ENCODE measurements around the gene LKAAEAR1. TPM values are rescaled to one million over a fixed set of nuclear protein-coding genes. Genes with fewer than 3 reads are reported as not detected.
A peak's percentile ranks its signal among the peaks of the same experiment; 100 is the strongest.

The LKAAEAR1 gene
- total RNA-seq, 1 donor from 2014 or later, result not detected

DNA sequence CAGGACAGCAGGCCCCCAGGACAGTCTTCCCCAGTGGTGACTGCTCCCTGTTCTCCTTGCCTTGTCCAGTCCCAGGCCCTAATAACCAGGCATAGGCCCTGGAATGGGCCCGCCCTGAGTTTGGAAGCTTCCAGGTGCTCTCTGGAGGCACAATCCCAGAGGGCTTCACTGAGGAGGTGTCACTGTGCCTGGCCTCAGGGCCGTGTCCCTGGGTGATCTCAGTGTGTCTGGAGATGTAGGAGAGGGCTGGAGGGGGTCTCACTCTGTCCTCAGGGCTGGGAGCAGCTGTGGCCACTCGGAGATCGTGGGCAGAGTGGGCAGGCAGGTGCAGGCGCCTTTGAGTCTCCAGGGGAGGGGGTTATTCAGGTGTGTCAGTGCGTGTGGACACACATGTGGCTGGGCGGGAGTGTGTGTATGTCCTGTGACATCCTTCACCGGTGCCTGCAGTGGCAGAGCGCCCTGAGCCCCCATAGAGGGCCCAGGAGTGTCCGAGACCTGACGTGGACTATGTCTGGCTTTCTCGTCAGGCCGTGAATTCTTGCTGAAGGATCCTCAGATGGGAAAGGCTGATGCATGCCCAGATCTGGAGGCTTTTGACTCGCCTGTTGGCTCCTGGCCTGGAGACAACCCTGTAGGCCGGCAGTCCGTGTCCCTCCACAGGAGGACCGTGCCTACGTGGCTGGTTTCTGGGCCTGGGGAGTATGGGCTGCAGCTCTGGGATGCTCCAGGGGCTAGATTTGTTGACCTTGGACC, 28.7 kb upstream of the LKAAEAR1 start:
- intact Hi-C loops (cut with DNase I), result no loop called here
- DNase-seq (ENCODE audit: missing footprints) (no peak), ATAC-seq (no peak)

DNA sequence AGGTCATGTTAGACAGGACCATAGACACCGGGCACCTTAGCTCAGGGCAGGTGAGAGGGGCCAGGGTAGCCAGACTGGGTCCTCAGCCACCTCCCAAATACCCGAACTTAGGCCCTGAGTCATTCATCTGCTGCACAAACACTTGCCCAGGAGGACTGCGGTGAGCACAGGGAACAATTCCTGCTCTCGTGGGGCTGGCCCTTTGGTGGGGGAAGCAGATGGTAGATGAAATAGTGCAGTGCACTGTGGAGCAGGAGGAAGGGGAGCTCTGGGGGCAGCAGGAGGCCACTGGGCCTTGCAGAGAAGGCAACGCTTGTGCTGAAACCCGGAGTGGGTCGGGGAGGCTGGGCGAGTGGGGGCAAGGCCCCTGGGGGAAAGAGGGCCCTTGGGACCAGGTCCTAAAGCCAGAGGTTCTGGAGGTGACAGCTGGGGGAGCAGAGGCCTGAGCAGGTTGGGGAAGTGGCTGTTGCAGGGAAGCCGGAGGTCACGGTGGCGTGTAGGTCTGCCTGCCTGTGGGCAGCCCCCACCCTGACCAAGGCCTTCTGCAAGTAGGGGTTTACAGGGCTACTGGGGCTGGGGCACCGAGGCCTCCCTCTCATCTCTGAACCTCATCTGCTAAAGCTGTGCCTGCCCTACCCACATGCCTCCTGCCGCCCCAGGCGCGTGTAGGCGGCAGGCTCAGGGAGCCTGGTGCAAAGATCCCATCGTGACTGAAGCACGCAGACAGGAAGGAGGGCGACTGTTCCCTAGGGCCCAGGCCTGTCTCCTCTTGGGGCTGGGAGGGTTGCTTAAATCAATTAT, 27.8 kb upstream of the LKAAEAR1 start:
- DNase-seq (ENCODE audit: missing footprints), result no peak
- intact Hi-C loops (cut with DNase I), result no loop called here
- ATAC-seq, result no peak

DNA sequence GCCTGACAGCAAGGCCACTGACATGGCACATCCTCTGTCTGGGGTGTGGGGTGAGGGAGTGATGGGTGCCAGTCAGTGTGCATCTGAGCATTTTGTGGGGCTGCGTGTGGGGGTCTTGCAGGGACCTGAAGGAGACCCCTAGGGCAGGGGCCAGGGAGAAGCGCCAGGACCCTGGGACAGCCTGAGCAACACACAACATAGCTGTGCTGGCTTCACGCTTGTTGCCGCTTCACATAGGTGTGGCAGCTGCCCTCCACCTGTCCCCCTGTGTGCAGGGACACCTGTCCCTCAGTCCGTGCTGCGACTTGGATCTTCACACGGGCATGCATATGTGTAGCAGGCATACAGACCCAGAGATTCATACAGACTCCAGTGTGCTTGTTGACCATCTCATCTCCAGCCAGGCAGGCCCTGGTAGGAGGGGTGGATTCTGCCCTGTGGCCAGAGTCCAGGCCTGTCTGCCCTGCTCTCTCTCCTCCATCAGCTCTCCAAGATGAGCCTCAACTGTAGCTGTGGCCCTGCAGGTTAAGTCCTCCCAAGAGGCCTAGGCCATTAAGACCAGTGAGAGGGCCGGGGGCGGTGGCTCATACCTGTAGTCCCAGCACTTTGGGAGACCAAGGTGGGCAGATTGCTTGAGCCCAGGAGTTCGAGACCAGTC, 26.3 kb upstream of the LKAAEAR1 start:
- ATAC-seq, result no peak
- intact Hi-C loops (cut with DNase I), result no loop called here
- no peak for DNase-seq (ENCODE audit: missing footprints)

DNA sequence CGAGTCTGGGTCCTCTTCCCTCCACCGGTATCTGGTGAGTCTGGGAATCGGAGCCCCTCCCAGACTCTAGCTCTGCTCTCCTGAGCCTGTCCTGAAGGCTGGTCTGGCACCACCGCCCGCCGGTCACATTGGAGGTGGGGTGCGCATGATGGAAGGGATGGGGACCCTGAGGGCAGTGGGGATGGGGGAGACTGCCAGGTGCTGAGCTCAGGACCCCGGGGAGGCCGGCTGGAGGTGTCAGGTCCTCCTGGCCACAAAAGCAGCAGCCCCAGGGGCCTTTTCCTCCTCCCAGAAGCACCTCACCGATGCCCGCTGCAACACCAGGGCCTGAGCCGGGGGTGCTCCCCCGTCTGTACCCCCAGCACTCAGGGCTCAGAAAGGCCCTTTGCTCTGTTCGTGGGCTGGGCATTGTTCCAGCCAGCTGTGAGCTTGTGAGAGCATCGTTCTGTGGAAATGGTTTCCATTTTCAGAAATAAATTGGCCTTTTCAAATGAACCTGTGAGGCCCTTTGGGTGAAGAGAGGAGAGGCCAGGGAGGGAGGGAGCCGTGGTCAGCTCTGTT, 25.7 kb upstream of the LKAAEAR1 start:
- intact Hi-C loops (cut with DNase I), result no loop called here
- DNase-seq (ENCODE audit: missing footprints), result no peak

DNA sequence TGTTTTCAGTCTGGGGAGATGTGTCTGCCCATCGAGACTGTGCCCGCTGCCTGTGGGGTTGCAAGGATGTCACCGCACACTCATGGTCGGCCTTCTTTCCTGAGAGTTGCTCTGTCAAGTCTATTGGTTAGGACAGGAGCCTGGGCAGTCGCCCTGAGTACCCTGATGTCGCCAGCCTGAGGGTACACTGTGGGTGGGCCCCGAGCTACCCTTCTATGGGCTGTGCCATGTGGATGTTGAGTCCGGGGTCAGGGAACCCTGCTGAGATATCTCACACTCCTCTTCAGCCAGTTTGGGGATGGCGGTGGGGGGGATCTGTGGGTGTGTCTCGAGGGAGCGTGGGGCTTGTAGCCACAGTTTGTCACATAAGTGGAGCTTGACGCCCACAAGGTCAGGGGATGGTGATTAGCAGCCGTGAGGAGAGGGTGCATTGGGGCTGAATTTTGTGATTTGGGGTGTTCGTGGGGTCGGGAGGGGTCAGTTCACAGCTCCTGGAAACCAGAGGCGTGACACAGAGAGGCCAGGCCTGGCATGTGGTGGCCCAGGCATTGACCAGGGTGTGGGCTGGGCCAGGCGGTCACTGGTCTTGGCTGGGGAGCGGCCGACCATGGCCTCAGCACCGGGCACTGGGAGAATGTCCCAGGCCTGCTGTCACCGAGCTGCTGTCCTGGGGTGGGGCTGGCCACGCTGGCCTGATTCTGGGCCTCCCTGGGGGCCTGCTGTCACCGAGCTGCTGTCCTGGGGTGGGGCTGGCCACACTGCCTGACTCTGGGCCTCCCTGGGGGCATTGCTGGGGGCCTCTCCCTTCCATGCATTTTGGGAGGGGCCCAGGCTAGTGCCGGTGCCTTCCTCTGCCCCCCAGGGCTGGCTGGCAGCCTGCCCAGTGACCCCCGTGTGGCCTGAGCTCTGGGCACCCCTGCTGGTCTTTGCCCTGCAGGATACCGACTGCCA, 24.8 kb upstream of the LKAAEAR1 start:
- intact Hi-C loops (cut with DNase I), result no loop called here
- no peak for DNase-seq (ENCODE audit: missing footprints)
- ATAC-seq, result no peak

More for the DNA sequence above, 25.7 kb upstream of the LKAAEAR1 start:
- ATAC-seq, result no peak

DNA sequence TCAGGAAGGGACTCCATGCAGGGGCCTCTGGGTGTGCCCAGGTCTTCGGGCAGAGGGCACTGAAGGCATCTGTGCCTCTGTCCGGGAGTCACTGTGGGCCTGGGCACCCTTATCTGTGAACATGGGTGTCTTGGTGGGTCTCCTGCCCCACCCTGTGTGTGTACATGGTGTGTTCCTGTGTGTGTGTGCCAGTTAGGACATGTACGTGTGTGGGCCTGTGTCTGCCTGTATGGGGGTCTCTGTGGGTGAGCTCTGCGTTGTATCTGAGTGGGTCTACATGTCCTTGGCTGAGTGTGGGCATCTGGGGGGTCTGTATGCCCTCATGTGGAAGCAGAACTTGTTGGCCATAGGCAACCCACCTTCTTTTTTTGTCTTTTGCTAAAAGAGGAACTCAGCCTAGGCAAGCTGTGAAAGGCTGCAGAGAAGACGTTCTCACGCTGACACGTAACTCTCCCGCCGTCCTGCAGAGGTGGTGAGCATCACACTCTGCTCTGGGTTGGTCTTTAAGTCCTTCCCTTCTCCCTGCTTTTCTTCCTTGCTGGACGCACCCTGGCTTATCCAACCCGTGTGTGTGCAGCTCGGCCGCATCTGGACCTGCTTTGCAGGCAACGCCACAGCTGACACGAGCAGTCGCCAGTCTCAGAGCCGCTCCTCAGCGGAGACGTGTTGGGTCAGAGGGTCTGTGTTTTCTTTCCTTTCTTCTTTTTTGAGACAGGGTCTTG, 23.7 kb upstream of the LKAAEAR1 start:
- DNase-seq (ENCODE audit: missing footprints), result no peak
- no peak for ATAC-seq
- intact Hi-C loops (cut with DNase I), result no loop called here

DNA sequence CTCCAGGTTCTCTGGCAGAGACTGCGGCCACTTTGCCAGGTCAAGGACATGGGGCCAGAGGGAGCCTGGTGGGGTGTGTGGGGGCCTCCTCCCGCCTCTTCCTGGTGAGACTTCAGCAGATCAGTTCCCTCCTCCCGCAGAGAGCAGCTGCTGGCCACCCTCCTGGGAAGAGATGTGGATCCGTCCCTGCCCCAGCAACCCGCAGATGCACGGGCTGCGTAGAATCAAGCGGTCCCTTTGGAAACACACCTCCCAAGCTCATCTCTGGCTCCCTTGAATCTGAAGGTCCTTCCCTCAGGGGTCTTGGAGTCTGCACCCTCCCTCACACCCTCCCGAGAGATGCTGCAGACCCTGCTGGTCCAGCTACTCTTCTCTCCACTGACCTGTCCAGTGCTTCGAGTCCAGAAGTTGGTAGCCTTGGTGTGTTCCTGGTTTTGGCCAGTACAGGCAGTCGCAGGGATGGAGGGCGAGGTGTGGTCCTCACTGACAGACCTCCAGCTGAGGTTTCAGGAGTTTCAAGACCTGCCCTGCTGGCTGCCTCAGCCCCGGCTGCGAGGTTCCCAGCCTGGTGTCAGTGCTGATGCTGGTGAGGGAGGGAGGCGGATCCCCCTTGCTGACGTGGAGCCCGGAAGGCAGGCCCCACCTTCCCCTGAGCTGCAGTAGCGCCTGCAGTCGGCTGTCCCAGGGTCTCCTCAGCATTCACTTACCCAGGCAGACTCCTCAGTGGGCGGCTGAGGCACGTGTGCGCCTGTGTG, 23.0 kb upstream of the LKAAEAR1 start, which contains the start of gene NPBWR2:
TSS of gene NPBWR2 (minus strand) at position 585 of the 755 bp plus-strand sequence. CDS start 734 bp downstream, outside the sequence.
- intact Hi-C loops (cut with DNase I), result no loop called here
- ATAC-seq (no peak), DNase-seq (ENCODE audit: missing footprints) (no peak)

DNA sequence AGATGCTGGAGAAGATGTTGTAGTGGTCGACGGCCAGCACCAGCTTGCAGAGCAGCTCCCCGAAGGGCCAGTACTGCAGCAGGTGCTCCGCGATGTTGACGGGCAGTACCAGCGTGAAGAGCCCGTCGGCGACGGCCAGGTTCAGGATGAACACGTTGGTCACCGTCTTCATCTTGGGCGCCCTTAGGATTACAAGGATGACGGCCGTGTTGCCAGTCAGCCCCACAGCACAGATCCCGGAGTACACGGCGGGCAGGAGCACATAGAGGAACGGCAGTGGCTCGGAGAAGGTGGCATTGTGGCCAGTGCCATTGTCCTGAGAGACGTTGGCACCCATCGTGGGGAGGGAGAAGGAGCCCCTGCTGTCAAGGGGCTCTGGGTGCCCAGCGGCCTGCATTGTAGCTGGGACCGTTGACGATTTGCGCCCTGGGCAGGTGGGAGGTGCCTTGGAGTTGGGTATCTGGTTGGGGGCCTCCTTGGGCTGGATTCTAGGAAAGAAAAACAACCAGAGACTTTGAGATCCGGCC, 22.3 kb upstream of the LKAAEAR1 start:
- ATAC-seq (no peak), DNase-seq (ENCODE audit: missing footprints) (no peak)
- intact Hi-C loops (cut with DNase I), result no loop called here

DNA sequence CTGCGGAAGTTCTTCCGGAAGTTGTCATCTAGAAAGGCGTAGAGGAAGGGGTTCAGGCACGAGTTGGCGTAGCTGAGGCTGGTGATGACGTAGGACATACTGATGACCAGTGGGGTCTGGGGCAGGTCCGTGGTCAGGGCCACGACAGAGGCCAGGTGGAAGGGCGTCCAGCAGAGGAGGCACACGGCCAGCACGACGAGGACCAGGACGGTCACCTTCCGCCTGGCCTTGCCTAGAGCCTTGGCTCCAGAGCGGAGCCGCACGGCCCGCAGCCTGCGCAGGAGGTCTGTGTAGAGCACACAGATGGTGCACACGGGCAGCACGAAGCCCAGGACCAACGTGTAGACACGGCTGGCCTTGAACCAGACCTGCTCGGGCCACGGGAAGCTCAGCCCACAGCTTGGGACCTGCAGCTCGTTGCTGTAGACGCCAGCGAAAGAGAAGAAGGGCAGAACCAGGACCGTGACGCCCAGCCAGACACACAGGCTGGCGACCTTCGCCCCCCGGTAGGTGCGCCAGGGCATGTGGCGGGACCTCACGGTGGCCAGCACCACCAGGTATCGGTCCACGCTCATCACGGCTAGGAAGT, 21.7 kb upstream of the LKAAEAR1 start:
- intact Hi-C loops (cut with DNase I), result no loop called here
- ATAC-seq (no peak), DNase-seq (ENCODE audit: missing footprints) (peak; percentile 65)

DNA sequence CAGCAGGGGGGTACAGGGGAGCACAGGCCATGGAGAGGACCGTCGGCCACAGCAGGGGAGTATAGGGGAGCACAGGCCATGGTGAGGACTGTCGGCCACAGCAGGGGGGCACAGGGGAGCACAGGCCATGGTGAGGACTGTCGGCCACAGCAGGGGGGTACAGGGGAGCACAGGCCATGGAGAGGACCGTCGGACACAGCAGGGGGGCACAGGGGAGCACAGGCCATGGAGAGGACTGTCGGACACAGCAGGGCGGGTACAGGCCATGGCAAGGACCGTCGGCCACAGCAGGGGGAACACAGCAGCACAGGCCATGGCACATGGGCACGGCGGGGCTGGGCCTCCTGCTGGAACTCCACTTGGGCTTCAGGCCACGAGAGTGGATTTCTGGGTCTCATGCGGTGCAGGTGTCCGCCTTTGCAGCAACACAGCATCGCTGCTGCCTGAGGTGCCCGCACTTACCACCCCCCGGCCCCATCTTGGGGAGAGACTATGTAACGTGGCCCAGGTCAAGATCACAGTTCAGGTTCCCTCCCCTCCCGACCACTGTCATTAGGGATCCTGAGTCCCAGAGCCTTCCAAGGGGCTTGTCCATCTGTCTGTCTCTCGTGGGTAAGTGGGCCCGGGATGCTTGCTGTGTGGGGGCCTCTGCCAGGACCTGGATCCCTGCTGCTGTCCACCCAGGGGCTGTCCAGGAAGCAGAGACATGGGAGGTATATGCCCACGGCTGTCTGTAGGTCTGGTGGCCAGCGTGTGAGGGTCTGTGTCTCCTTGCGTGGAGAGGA, 20.7 kb upstream of the LKAAEAR1 start:
- intact Hi-C loops (cut with DNase I), result no loop called here
- ATAC-seq (no peak), DNase-seq (ENCODE audit: missing footprints) (peak; percentile 51)

DNA sequence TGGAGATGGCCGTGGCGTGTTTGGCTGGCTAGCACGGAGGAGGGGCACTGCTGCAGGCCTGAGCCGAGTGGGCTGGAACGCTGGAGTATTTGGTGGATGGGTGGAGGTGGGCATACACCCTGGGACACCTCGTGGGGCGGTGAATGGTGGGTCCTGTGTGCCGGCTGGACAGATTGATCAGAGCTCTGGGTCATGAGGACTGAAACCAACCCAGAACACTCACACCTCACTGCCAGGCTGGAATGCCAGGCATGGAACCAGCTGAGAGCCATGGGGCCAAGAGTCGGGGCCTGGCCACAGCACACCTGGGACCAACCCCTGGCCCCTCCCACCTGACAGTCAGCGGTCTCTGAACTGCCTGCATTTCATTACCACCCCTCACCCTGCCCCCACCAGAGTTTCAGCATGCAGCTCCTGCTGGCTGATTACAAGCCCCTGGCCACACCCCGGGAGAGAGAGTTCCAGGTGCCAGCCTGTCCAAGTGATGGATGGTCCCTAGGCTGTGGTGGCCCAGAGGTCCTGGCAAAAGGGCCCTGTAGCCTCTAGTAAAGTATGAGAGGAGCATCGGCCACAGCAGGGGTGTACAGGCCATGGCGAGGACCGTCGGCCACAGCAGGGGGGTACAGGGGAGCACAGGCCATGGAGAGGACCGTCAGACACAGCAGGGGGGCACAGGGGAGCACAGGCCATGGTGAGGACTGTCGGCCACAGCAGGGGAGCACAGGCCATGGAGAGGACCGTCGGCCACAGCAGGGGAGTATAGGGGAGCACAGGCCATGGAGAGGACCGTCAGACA, 19.9 kb upstream of the LKAAEAR1 start:
- no peak for DNase-seq (ENCODE audit: missing footprints)
- intact Hi-C loops (cut with DNase I), result no loop called here
- no peak for ATAC-seq

DNA sequence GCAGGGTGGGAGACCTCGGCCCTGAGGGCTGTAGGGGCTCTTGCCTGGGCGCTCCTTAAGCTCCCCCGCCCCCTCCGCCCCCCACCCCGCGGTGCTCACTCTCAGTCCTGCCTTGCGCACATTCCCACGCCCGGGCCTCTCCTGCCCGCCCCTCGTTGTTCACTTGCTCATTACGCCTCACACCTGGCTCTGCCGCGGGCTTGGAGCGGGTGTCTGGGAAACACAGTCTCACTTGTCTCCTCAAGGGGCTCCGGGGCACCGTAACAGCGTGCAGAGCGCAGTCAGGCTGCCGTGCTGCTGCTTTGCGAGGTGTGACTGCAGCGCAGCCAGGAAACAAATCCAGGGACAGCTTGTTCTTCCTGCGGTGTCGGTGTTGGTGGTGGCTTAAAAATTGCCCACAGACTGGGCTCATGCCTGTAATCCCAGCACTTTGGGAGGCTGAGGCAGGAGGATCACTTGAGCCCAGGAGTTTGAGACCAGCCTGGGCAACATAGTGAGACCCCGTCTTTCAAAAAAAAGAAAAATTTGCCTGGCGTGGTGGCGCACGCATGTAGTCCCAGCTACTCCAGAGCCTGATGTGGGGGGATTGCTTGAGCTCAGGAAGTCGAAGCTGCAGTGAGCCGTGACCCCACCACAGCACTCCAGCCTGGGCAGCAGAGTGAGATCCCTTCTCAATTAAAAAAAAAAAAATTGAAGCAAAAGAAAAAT, 18.6 kb upstream of the LKAAEAR1 start:
- intact Hi-C loops (cut with DNase I), result no loop called here
- DNase-seq (ENCODE audit: missing footprints), result no peak
- peak; percentile 40 for ATAC-seq

DNA sequence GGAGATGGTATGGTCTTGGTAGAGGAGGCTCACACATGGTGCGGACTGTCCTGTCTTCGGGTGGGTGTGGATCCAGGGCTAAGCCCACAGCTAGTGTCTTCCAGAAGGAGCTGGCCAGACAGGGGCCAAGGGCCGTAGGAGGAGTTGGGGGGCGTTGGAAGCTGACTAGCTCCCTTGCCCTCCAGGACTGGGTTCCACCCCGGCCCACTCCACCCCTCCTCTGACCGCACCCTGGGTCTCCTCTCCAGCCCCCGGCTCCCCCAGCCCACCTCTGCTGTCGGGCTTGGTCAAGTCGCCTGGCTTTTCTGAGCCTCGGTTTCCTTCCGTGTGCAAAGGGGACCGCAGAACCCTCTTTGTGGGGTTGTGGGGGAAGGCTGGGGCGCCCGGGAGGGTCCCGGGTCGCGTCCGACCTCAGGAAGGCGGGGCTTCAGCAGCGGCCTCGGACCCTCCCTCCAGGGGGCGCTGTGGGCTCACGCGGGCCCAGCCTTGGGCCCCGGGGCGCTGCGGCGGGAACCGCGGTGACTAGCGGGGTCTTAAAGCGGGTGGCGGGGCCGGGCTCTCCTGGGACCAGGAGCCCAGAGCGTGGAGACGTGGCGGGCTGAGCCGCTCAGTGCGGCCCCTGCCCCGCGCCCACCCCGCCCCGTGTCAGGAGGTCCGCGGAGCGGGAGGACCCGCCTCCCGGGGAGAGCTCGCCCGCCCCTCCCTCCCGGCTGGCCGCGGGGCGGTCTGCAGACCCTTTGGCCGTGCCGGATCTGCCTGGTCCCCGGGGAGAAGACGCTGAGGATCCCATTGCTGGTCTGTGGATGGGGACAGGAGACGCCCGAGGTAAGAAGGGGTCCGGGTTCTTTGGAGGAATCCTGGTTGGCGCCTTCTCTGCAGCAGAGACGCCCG, 17.8 kb upstream of the LKAAEAR1 start:
- intact Hi-C loops (cut with DNase I), result no loop called here
- DNase-seq (ENCODE audit: missing footprints), result peak; percentile 66

More for the DNA sequence above, 17.8 kb upstream of the LKAAEAR1 start:
- ATAC-seq, result peak; percentile 67

Measured in Right ventricle myocardium inferior (tissue), 1 donor.